BE2C (cell line): ENCODE results near the gene C1QTNF4. TPM values are rescaled to one million over a fixed set of nuclear protein-coding genes. Genes with fewer than 3 reads are reported as not detected.
"Not testable (repeated sequence)": the region's sequence is repeated elsewhere in the genome, so short reads cannot be mapped to it uniquely, and the experiment has no call there.

Experiments used
- DNase-seq: peaks from one replicate; pipeline ENCODE4 v3.0.0-alpha.2; 2020
- H3K27me3 ChIP-seq: fragments of 250-450 bp; sonication (Bioruptor Pico); 2 replicates; pipeline ENCODE4 v1.5.1; 2020; ENCODE audit warnings: mild to moderate bottlenecking
- H3K36me3 ChIP-seq: fragments of 250-450 bp; sonication (Bioruptor Pico); 2 replicates; pipeline ENCODE4 v1.5.1; 2020; ENCODE audit warnings: mild to moderate bottlenecking
- H3K4me1 ChIP-seq: fragments of 250-450 bp; sonication (Bioruptor Pico); 2 replicates; pipeline ENCODE4 v1.5.1; 2020
- H3K4me3 ChIP-seq: 2 replicates; pipeline ENCODE4 v1.5.1; 2011; ENCODE audit warnings: low read depth, low read length
- H3K9me3 ChIP-seq: fragments of 250-450 bp; sonication (Bioruptor Pico); 2 replicates; pipeline ENCODE4 v1.5.1; 2020
- polyA plus RNA-seq: library from polyadenylated mRNA; unstranded; fragments of >200 nt; gene quantifications from one replicate; pipeline ENCODE4 v1.2.1, GENCODE V29; 2012; ENCODE audit warnings: low read depth, missing spikeins; ENCODE audit not compliant: insufficient read length, insufficient read depth
- TF ChIP-seq, protein P1 (sequence below): IDR thresholded peaks from 2 replicates; pipeline ENCODE4 v1.5.1; 2012; ENCODE audit warnings: mild to moderate bottlenecking, low read depth, low read length

The C1QTNF4 gene
- polyA plus RNA-seq, result 1.7 TPM

DNA sequence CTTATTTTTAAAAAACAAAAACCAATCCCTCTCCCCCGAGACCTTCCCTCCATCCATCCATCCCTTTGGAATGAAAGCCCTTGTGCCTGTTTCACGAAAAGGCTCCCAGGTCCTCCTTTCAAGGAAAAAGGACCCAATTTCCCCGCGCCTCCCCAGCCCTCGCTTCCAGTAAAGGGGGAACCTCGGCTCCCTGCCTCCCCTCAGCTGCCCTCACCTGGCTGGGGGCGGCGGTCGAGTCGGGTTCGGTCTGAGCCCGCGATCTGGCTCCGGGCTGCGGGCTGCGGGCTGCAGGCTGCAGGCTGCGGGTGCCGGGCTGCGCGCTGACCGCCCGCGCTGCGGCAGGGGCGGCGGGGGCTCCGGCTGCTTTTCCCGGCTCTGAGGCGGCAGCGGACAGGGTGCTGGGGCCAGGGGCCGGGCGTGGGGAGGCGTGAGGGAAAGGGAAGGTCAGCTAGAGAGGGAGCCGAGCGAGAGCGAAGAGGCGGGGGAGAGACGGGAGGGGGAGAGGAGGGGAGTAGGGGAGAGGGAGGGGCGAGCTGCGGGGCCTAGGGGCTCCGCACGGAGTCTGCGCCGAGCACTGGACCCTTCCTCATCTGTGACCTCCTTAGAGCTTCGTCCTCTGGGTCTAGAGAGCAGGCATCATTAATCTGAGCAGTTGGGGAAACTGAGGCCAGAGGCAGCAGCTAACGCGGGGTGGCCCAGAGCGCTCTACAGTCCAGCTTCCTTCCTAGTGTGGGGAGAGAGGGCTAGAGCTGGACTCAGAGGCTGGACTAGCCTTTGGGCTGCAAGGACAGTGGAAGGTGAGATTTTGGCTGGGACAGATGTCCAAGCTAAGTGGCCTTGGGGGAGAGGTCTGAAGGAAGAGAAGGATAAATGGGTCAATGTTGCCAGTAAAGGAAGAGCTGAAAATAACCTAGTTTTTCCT lies at the start of gene C1QTNF4:
Gene C1QTNF4, minus strand, starts transcription at position 478 of the 922 bp plus-strand sequence. CDS start 3,601 bp downstream, outside the sequence.
- no peak for DNase-seq

DNA sequence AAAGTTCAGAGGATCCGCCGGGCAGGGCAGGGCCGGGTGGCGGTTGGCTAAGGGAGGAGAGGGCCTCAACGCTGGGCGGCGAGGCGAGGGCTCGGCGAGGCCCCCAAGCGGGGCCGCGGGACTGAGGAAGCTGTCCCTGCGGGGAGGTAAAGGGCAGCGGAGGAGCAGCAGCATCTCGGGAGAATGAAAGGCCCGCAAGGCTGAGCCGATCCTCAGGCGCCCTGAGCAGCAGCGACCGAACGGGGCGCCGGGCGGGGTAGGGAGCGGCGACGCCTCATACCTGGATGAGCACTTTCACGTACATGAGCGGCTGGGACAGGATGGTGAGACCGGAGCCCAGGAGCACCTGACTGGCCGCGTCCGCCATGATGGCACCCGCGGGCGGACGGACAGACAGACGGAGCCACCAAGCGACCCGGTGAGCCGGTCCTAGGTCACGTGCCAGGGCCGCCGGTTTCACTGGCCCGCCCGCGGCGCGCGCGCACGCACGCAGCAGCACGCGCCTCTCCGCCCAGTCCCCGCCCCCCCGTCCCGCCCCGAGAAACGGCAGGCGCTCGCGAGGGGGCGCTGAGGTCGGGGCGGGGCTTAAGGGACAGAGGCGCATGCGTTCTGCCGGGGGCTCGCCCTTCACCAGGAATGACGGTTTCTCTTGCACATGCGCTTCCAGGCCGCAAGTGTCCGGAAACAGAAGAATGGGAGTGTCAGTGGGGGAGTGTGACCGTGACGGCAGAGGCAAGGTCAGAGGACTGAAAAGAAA lies 48.1 kb upstream of the C1QTNF4 start, which contains the start of gene MTCH2:
Gene MTCH2, minus strand, starts transcription at position 461 of the 757 bp plus-strand sequence. Its CDS starts 94 bp downstream, at position 367.
- Histone ChIP-seq H3K4me3 (peak within 1 kb of the TSS; percentile 81), H3K4me1 (no peaks in the 10 kb centered on the region), H3K27me3 (no peaks in the 10 kb centered on the region), H3K36me3 (peaks cover 10% of the 10 kb centered on the region; the same call in 1 of the 2 replicates), H3K9me3 (no peaks in the 10 kb centered on the region)
- TF ChIP-seq, protein P1, sequence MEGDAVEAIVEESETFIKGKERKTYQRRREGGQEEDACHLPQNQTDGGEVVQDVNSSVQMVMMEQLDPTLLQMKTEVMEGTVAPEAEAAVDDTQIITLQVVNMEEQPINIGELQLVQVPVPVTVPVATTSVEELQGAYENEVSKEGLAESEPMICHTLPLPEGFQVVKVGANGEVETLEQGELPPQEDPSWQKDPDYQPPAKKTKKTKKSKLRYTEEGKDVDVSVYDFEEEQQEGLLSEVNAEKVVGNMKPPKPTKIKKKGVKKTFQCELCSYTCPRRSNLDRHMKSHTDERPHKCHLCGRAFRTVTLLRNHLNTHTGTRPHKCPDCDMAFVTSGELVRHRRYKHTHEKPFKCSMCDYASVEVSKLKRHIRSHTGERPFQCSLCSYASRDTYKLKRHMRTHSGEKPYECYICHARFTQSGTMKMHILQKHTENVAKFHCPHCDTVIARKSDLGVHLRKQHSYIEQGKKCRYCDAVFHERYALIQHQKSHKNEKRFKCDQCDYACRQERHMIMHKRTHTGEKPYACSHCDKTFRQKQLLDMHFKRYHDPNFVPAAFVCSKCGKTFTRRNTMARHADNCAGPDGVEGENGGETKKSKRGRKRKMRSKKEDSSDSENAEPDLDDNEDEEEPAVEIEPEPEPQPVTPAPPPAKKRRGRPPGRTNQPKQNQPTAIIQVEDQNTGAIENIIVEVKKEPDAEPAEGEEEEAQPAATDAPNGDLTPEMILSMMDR, result no peak
- DNase-seq, result peak; percentile 91

More for the DNA sequence above, at the start of gene C1QTNF4:
- Histone ChIP-seq H3K36me3 (no peaks in the 10 kb centered on the region), H3K4me3 (peak within 1 kb of the TSS; percentile 23), H3K9me3 (no peaks in the 10 kb centered on the region), H3K4me1 (no peaks in the 10 kb centered on the region), H3K27me3 (peaks cover 8% of the 10 kb centered on the region)
- TF ChIP-seq, protein P1, result no peak

DNA sequence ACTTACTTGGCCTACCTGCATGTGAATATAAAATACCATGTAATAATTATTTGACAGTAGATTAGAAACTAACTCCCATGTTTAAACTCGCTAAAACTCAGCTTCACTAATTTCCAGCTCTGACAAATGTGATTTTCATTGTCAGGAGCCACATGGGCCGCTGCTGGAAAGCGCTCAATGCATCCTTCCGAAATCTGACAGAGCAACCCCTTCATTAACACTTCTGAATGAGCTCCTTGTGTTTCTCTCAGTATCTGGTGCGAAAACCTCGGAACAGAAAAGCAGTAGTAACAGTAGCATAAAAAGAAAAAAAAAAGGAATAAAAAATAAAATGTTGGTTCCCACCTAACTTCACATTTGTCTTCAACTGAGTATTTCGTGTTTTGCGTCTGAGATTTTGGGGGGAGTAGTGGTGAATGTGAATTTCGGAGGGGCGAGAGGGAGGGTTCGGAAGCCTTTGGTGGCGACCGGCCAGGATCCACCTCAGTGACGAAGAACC lies 47.4 kb upstream of the C1QTNF4 start:
- Histone ChIP-seq H3K36me3 (peaks cover 10% of the 10 kb centered on the region; the same call in 1 of the 2 replicates), H3K9me3 (no peaks in the 10 kb centered on the region), H3K27me3 (no peaks in the 10 kb centered on the region), H3K4me3 (peak overlapping the region; percentile 81), H3K4me1 (no peaks in the 10 kb centered on the region)
- TF ChIP-seq, protein P1, result no peak
- no peak for DNase-seq

DNA sequence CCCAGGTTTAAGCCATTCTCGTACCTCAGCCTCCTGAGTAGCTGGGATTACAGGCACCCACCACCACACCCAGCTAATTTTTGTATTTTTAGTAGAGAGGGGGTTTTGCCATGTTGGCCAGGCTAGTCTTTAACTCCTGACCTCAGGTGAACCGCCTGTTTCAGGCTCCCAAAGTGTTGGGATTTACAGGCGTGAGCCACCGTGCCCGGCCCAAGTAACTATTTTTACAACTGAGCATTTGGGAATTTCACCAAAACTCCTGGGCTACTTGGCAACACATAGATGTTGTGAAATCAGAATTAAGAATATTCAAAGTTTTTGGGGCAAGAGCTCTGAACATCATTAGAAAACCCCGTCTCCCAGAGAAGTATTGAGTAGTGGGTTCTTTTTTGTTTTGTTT lies 46.3 kb upstream of the C1QTNF4 start:
- H3K4me3 ChIP-seq, H3K4me1 ChIP-seq, H3K9me3 ChIP-seq, DNase-seq, H3K36me3 ChIP-seq, H3K27me3 ChIP-seq: not testable (repeated sequence)

DNA sequence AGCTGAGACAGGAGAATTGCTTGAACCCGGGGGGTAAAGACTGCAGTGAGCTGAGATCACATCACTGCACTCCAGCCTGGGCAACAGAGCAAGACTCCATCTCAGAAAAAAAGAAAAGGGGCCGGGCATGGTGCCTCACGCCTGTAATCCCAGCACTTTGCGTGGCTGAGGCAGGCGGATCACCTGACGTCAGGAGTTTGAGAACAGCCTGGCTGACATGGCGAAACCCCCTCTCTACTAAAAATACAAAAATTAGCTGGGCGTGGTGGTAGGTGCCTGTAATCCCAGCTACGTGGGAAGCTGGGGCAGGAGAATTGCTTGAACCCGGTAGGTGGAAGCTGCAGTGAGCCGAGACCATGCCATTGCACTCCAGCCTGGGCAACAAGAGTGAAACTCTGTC lies 42.1 kb upstream of the C1QTNF4 start:
- H3K36me3 ChIP-seq, result peaks cover 15% of the 10 kb centered on the region
- H3K4me1 ChIP-seq, H3K27me3 ChIP-seq: not testable (repeated sequence)

DNA sequence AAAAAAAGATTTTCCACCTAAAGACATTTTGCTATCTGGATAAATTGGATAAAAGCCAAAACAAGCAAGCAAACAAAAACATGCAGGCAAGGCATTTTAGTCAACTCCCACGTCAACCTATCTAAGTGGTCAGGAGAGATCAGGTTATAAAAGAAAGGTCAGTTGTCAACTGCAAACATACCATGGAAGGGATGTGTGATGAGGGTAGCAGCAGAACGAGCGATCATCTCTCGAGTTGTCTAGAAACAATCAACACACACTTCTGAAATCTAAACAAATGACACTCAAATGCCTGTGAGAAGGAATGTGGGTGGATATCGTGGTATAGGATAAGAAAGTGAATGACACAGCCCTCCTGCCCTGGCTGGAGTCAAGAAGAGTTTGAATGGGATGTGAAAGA lies 37.3 kb upstream of the C1QTNF4 start:
- H3K36me3 ChIP-seq, result peaks cover 17% of the 10 kb centered on the region
- TF ChIP-seq, protein P1, result no peak
- H3K9me3 ChIP-seq, result no peaks in the 10 kb centered on the region
- no peaks in the 10 kb centered on the region for H3K27me3 ChIP-seq
- H3K4me3 ChIP-seq, result no peak overlapping the region
- no peak for DNase-seq
- H3K4me1 ChIP-seq, result no peaks in the 10 kb centered on the region

More for the DNA sequence above, 42.1 kb upstream of the C1QTNF4 start:
- not testable (repeated sequence) for DNase-seq, H3K9me3 ChIP-seq, H3K4me3 ChIP-seq
